Femur (tissue), 1 donor: ENCODE measurements around the gene FHAD1.
A peak's percentile ranks its signal among the peaks of the same experiment; 100 is the strongest.

Experiments
- DNase-seq: peaks from one replicate; pipeline ENCODE4 v3.0.0-alpha.2; 2017

FHAD1 gene

DNA sequence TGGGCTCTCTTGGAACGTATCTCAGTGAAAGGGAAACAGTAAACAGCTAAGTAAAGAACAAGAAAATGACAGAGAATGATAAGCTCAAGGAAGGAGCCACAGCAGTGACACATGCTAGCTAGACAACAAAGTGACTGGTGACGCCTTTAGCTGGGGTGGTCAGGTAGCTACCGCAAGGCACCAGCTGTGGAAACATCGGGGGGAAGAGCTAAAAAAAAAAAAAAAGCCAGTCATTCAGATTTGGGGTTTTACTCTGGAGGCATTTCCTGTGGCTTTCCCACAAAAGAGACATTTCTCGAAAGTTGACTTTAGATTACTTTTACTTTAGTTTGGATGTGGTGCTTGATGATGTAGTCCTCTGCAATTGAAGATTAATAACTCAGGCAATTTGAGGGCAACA, 2.1 kb downstream of the FHAD1 start:
- DNase-seq = peak; percentile 34

DNA sequence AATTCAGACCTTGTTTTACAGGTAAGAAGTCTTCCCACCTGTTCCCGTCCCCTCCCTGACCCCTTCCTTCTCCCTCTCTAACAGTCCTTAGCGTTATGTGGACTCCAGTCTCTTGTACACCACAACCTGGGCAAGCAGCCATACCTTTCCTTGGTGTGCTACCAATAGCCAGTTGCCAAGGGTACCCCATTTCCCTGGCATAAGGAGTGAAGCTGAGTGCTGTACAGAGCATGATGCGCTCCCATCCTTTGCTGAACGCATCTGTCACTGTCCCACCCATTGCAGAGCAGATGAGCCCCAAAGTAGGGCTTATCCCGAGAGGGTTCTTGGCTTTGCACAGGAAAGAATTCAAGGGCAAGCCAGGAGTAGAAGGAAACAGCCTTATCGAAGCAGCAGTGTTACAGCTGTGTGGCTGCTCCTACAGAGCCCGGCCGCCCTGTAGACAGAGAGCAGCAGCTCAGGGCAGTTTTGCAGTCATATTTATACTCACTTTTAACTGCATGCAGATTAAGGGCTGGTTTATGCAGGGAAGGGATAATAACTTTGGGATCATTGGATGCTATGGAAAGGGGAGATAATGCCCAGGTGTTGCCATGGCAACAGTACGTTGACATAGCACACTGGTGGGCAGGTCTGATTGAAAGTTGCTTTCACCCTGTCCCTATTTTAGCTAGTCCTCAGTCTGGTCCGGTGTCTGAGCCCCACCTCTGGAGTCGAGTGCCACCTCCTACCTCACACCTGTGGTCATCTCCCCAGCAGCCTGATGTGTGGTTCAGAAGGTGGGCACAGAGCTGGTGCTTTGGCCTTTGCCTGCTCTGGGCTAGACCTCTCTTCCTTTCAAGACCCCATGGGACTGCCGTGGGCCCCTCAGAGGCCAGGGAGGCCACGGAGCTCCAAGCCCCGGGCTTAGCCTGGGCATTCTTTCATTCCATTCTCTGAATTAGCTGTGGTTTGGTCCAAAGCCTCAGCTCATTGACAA, 5.1 kb downstream of the FHAD1 start:
- peak; percentile 37 for DNase-seq

DNA sequence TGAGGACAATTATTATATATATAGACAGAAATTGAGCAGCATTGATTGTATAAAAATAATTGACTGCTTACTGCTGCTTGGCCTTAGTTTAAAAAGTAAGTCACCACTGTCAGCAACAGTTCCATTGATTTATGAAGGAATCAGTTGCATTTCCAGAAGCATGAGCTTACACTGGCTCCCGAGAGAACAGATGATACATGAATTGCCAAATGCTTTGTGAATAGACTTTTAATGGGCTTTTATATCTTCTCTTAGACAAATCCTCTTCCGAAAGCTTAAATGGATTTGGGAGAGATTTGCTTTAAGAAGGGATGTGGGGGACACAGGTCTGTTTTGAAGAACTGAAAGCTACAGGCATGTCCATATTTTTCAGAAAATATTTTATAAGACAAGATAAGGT, 7.5 kb downstream of the FHAD1 start:
- DNase-seq = no peak

DNA sequence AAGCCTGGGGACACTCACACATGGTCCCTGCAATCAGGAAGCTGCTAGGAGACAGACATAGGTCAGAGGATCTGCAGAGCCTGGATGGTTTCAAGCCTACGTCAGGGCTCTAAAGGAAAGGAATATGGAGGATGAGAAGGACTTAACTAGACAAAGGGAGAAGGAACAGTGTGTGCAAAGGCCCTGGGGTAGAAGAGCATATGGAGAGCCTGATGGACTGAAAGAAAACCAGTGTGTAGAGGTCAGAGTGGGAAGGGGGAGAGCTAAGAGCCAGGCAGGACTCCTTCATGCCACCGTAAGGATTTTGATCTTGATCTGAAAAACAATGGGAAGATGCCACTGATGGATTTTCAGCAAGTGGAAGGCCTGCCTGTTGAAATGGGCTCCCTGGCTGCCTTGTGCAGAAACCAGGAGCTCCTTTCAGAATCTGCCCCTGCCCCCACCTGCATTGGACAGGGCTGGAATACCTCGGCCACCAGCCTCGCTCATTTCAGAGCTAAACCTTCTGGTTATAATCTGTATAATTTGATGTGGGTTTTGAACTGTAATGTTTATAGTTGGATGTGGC, 8.6 kb downstream of the FHAD1 start:
- no peak for DNase-seq

DNA sequence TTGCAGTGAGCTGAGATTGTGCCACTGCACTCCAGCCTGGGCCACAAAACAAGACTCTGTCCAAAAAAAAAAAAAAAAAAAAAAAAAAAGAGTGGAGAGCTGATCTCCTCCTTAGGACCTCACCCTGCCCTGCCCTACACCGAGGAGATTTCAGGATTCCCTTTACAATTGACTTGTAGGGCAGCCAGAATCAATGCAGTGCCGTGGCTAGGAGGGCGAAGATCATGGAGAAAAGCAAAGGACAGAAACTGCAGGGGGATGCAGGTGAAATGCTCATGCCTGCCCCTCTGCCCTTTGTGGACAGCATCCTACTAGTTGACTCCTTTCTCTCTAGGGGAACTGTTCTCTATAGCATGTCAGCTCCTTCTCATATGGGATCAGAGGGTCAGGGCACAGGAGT, 9.6 kb downstream of the FHAD1 start:
- no peak for DNase-seq

DNA sequence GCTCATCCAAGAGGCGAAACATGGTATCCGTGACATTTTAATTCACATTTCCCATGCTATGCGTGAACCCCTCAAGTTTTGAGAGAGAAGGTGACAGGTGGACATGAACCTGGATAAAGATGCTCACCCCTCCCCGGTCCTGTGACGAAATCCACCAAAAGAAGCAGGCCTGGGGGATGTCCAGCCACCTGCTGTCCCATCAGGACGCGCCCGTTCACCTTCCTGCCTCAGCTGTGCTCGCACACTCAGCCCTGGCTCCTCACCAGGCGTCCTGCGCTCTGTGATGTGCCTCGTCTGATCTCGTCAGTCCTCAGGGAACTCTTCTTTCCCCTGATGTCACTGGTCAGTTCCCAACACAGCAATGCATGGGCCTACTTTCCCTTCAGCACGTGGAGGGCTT, 10.3 kb downstream of the FHAD1 start:
- DNase-seq = no peak

DNA sequence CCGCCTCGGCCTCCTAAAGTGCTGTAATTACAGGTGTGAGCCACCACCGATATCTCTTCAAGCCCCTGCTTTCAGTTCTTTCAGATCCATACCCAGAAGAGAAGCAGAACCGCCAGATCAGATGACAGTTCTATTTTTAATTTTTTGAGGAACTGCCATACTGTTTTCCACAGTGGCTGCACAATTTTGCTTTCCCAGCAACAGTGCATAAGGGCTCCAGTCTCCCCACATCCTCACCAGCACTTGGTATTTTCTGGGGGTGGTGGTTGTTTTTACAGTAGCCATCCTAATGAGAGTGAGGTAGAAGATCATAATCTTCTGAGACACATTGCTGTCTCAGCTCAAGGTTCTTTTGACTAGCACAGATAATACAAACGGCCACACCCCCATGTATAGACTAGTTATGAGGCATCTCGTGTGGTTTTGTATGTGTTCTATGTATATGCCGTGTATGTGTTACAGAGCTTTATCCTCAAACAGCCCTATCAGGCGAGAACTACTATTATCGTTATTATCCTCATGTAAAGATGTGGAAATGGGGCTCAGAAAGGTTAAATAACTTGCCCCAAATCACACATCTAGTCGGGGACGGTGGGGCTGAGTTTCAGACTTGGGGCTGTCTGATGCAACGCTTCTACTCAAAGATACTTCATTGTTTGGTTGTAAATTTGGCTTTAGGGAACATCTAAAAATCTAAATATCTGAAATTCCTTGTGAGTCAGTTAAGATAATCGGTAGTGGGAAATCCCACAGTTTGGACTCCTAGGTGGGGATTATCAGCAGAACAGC, 12.0 kb downstream of the FHAD1 start:
- DNase-seq = no peak

DNA sequence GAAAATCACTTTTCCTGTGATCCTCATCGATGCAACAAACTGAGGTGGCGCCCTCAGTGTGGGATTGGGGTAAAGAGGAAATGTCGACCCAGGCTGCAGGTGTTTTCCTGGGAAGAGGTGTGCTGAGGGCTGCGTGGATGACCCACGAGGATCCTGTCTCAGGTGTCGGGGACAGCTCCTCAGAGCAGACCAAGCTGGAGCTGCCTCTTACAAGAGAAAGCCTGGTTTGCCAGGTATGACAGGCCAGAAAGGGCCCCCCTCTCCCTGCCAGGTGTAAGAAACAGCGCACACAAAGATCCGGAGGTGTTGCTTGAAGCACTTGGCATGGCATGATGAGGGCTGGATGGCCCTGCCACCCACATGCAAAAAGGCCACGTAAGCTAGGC, 12.6 kb downstream of the FHAD1 start:
- DNase-seq = no peak

DNA sequence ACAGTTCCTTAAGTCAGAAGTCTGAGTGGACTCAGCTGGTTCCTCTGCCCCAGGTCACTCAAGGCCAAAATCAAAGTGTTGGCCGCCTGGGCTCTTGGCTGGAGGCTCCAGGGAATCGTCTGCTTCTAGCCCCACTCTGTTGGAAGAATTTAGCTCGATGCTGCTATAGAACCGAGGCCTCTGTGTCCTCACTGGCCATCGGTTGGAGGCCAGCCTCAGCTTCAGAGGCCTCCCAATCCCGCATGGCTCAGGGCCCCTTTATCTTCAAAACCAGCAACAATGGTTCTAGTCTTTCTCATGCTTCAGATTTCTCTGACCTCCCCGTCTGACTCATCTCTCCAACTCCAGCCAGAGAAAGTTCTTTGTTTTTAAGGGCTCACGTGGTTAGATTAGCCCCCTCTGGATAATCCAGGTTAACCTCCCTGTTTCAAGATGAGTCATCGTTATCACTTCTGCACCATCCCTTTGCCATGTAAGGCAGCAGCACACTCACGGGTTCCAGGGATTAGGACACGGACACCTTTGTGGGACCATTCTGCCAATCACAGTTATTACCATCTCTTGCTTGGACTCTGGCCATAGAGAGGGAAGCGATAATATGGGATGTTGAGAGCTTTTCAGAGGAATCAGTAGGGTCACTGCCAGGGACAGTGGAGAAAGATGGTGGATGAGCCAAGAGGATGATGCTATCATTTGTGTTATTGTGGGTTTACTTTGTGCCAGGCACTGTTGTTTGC, 13.6 kb downstream of the FHAD1 start:
- DNase-seq = no peak

DNA sequence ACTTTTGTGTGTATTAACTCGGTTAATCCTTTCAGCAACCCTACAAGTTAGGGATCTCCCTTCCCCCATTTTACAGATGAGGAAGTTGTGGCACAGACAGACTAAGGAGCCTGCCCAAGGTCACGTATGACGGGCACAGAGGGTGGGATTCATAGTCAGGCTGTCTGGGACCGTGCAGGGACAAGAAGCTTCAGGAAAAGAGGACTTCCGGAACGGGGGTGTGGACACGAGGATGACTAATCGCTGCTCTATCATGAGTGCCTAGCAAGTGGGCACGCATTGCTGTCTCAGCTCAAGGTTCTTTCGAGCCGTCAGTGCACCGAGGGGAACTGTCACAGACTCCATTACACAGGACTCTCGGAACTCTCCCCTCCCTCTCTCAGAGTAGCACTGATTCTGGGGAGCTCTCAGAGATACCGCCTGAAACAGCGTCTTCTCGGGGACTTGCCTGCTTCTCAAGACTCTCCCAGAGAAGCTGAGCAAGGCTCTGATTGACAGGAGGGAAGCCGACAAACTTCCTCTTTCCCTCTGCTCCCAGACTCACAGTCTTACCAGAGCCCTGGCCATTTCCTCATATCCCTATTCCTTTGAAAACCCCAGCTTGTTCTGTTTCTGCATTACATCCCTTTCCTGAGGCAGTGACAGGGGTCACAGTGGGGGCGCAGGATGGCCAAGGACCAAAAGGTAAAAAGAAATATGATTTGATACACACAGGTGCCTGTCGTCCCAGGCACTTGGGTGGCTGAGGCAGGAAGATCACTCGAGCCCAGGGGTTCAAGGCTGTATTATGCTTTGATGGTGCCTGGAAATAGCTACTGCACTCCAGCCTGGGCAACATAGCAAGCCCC, 14.4 kb downstream of the FHAD1 start:
- peak; percentile 41 for DNase-seq

DNA sequence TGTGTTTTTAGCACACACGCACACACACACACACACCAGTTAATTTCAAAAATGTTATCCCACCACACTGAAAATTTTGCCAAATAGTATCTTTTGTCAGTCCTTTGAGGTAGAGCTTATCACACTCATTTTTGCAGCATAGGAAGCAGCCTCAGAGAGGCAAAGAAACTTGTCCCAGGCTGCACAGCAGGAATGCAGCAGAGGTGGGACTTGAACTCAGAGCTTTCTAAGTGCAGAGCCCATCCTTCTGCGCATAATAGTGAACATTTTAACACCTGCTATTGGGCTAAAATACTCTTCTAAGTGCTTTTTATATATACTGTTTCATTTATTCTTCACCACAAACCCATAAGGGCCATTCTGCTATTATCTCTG, 15.0 kb downstream of the FHAD1 start:
- DNase-seq = no peak

DNA sequence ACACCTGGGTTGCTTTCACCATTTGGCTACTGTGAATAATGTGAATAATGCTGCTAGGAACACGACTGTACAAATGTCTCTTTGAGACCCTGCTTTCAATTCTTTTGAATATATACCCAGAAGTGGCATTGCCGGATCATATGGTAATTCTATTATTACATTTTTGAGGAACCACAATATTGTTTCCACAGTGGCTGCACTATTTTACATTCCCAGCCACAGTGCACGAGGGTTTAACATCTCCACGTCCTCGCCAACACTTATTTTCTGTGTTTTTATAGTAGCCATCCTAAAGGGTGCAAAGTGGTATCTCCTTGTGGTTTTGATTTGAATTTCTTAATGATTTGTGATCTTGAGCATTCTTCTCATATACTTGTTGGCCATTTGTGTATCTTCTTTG, 15.7 kb downstream of the FHAD1 start:
- DNase-seq = no peak

DNA sequence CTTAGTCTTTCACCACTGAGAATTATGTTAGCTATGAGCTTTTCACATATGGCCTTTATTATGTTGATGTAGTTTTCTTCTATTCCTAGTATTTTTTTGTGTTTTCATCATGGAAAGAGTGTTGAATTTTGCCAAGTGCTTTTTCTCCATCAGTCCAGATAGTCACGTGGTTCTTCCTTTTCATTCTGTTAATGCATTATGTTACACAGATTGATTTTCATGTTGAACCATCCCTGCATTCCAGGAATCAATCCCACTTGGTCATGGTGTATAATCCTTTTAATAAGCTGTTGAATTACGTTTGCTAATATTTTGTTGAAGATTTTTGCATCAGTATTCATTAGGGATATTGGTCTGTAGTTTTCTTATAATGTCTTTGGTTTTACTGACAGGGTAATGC, 17.7 kb downstream of the FHAD1 start:
- DNase-seq = no peak

DNA sequence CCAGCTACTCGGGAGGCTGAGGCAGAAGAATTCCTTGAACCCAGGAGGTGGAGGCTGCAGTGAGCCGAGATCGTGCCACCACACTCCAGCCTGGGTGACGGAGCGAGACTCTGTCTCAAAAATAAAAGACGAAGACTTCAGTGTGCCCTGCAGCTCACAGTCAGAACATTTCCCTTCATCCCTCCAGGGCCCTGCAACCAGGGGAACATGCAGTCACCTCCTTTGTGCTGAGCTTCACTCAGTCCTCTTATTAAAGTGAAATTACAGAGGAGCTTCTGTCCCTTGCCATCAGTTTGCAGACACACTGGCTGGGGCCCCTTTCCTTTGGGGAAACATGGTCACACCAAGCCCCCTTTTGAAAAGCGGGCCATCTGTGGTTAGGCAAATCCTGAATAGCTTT, 24.2 kb downstream of the FHAD1 start:
- no peak for DNase-seq

DNA sequence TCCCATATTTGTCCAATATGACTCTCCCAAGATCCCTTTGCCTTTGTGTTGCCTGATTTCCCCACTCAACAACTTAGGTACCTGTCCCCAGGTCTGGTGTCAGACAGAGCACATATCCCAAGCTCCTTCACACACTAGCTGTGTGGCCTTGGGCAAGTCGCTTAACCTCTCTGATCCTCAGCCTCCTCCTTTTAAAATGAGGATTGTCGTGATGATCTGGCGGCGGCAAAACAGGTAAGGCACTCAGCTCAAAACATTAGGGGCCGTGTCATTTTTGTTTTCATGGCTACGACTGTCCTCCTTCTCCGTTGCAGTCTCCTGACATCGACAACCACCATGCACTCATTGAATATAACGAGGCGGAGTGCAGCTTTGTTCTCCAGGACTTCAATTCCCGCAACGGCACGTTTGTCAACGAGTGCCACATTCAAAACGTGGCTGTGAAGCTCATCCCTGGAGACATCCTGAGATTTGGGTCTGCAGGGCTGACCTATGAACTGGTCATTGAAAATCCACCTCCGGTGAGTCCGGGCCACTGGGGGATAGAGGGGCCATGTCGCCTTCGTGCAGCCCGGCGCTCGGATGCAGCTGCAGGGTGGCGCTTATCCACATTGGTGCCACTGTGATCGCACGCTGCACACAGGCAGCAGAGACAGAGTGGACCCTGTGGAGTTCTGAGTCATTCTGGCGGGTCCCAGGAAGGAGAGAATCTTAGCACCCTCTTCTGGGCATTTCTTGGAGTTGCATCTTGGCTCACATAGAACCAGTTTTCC, 25.2 kb downstream of the FHAD1 start:
- peak; percentile 71 for DNase-seq

DNA sequence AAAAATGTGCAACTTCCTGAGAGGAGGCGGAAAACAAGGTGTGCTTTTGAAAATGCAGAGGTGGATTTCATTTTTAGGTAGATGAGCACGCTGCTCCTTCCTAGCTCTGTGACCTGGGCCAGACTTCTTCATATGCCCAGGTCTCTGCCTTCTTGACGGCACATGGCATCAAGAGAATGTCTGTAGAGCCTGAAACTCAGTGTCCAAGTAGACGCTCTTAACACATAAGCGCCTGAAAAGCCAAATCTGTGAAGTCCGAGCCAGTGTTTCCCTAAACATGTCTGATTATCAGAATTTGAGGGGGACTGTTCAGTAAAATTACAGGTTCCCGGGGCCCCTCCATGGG, 25.7 kb downstream of the FHAD1 start:
- DNase-seq = no peak

DNA sequence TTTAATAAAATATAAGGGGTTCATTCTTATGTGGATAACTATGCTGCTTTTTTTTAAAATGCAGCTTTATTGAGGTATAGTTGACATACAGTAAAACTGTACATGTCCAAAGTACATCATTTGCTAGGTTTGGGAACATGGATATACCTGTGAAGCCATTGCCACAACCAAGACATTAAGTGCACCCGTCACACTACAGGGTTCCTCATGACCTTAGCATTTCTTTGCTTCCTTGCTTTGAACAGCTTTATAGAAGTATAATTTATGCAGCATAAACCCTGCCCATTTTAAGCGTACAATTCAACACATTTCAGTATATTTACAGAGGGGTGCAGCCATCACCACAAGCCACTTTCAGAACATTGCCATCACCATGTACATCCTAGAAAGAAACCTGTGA, 26.3 kb downstream of the FHAD1 start:
- no peak for DNase-seq

DNA sequence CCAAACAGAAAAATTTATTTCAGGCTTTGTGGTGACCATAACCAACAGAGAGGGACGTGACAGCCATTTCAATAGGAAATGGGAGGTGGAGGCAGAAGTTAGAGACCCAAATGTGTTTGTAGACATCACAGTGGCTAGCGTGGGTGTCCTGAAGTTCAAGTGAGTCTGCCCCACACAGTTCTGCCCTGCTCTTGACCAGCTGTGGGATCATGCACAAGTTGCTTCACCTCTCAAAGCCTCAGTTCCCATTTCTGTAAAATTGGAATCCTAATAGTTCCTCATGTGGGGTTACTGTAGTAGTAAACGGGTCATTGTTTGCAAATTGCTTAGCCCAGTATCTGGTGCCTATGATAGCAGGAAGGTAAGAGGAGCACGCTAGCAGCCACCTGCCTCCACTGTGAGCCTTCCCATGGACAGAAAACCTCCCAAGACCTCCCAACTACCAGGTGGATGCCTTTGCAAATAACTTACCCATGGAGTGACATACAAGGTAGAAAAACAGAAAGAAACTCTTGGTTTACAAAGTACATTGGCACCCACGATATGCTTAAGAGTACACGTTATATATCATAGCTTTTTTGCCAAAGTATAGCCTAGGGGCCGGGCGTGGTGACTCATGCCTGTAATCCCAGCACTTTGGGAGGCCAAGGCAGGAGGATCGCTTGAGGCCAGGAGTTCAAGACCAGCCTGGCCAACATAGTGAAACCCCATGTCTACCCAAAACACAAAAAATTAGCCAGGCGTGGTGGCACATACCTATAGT, 29.1 kb downstream of the FHAD1 start:
- DNase-seq = no peak

DNA sequence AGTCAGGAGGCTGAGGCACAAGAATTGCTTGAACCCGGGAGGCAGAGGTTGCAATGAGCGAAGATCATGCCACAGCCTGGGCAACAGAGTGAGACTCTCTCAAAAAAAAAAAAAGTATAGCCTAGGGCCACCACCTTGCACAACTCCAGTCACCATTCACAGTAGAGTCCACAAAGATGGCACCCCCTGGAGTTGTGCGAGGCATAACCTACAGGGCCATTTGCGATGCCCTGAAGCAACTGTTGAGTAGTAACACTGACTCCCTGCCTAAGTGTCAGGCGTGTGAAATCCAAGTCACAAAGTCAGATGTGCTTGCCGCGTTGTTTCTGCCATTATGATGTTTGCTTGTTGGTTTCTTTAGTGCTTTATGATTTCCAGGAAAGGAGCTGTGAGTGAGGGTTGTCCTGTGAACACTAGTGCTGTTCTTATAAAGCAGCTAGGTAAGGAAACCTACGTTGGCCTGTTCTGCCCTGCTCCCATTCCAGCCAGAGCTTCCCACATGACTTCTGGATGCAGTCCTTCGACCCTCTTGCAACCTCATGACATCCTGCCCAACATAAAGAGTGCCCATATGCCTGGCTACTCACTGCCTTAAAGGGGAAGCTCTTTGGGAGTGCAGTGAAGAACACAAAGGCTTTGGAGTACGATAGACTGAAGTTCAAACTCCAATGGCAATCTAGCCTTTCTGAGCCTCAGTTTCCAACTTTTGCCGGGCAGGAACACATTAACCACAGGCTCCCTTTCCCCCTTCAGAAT, 29.8 kb downstream of the FHAD1 start:
- no peak for DNase-seq

DNA sequence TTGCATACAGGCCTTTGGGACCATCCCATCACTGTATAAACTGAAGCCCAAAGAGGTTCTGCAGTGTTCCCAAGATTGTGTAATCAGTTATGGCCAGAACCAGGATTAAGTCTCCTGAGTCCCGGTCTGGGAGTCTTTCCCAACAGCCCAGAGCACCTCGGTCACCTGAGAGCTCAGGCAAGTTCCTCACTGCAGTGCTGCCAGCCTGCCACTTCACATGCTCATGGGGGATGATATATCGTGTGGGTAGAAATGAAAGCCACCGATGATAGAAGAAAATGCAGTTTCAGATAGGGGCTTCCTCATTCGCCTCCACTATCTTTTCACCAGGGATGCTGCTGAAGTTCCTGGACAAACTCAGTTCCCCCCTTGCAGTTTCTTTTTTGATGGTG, 30.4 kb downstream of the FHAD1 start:
- no peak for DNase-seq
